Fibroblast of lung (primary cell): ENCODE results near the gene ECSIT.

ENCODE experiments used
- EZH2 ChIP-seq: IDR thresholded peaks from 2 replicates; pipeline ENCODE4 v1.5.1; 2012; ENCODE audit warnings: low read length, control low read depth, mild to moderate bottlenecking; ENCODE audit errors: missing control alignments
- TF ChIP-seq, protein P1 (sequence below), 2 donors: IDR thresholded peaks in 1 of 2; conservative IDR thresholded peaks in 1 of 2; 1 replicate in 1 of 2; 2 replicates in 1 of 2; pipeline ENCODE4 v1.5.1; 2011 to 2012; ENCODE audit warnings: low read length in 2 of 2, control low read depth in 1 of 2, inconsistent platforms in 1 of 2, low read depth in 1 of 2, mild to moderate bottlenecking in 1 of 2

DNA sequence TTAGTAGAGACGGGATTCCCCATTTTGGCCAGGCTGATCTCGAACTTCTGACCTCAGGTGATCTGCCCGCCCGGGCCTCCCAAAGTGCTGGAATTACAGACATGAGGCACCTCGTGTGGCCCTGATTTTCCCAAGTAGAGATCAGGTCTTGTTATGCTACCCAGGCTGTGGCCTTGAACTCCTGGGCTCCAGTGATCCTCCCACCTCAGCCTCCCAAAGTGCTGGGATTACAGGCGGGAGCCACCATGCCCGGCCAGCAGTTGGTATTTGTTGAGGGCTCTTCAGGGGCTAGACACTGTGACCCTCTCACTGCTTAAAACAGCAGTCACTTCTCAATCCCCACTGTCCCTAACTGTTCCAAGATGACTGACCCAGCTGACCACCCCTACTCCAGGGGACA, 39.6 kb downstream of the ECSIT start:
- TF ChIP-seq, protein P1, sequence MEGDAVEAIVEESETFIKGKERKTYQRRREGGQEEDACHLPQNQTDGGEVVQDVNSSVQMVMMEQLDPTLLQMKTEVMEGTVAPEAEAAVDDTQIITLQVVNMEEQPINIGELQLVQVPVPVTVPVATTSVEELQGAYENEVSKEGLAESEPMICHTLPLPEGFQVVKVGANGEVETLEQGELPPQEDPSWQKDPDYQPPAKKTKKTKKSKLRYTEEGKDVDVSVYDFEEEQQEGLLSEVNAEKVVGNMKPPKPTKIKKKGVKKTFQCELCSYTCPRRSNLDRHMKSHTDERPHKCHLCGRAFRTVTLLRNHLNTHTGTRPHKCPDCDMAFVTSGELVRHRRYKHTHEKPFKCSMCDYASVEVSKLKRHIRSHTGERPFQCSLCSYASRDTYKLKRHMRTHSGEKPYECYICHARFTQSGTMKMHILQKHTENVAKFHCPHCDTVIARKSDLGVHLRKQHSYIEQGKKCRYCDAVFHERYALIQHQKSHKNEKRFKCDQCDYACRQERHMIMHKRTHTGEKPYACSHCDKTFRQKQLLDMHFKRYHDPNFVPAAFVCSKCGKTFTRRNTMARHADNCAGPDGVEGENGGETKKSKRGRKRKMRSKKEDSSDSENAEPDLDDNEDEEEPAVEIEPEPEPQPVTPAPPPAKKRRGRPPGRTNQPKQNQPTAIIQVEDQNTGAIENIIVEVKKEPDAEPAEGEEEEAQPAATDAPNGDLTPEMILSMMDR (conservative IDR thresholded peaks at IDR 0.05 in 1 of 2, IDR thresholded peaks at IDR 0.05 in 1 of 2; ENCODE audit: low read depth in 1 of 2, low read length in 2 of 2): no peak
- no peak for TF ChIP-seq EZH2
